Subcutaneous adipose tissue (tissue), 4 donors: ENCODE measurements around the gene MSMP. TPM values are rescaled to one million over a fixed set of nuclear protein-coding genes. Genes with fewer than 3 reads are reported as not detected.

Experiments used
- small RNA-seq: library from RNA; depleted of rRNA; stranded (forward); fragments of <200 nt; gene quantifications from one replicate; pipeline ENCODE3, GENCODE V24; 2016
- total RNA-seq, 4 donors: library from RNA; depleted of rRNA; stranded (reverse); fragments of >200 nt; gene quantifications; one replicate each; pipeline ENCODE4 v1.1.0, GENCODE V29; 2016
- TF ChIP-seq, protein P1 (sequence below): fragments of 450-650 bp; IDR thresholded peaks from one replicate; pipeline ENCODE4 v1.5.1; 2016; ENCODE audit warnings: low read depth, mild to moderate bottlenecking, control low read depth, antibody characterized with exemption, moderate library complexity

MSMP gene
- total RNA-seq, 4 donors from 2014 or later, result not detected

- TF ChIP-seq, protein P1, sequence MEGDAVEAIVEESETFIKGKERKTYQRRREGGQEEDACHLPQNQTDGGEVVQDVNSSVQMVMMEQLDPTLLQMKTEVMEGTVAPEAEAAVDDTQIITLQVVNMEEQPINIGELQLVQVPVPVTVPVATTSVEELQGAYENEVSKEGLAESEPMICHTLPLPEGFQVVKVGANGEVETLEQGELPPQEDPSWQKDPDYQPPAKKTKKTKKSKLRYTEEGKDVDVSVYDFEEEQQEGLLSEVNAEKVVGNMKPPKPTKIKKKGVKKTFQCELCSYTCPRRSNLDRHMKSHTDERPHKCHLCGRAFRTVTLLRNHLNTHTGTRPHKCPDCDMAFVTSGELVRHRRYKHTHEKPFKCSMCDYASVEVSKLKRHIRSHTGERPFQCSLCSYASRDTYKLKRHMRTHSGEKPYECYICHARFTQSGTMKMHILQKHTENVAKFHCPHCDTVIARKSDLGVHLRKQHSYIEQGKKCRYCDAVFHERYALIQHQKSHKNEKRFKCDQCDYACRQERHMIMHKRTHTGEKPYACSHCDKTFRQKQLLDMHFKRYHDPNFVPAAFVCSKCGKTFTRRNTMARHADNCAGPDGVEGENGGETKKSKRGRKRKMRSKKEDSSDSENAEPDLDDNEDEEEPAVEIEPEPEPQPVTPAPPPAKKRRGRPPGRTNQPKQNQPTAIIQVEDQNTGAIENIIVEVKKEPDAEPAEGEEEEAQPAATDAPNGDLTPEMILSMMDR, result no peak
Observed at GRCh38 chr9:35703906-35704672, 50.0 kb downstream of the MSMP start.

Small RNAs within 50 kb of the gene (small RNA-seq; reads per million reads assigned to genes)
- gene MIR6853, result 0.36 reads per million

Other genes with a start within 250 kb of the MSMP start
- 100 to 1,000 TPM in 1 of 4 donors, 10 to 100 TPM in 3; 32.3 to 132 (median 41.0) TPM for gene TESK1, start 149.0 kb downstream of the MSMP start, total RNA-seq
- gene CD72, start 135.9 kb downstream of the MSMP start, total RNA-seq, result 10 to 100 TPM in 1 of 4 donors, 1 to 10 TPM in 3; 1.1 to 37.6 (median 3.9) TPM
- 1 to 10 TPM in 3 of 4 donors, under 1 TPM in 1; 0.82 to 6.6 (median 4.2) TPM for gene SIT1, start 103.3 kb downstream of the MSMP start, total RNA-seq
- gene RMRP, start 96.3 kb downstream of the MSMP start, total RNA-seq, result over 10,000 TPM in 2 of 4 donors, 1,000 to 10,000 TPM in 2; 5,303 to 20,573 (median 11,936) TPM
- 100 to 1,000 TPM in 2 of 4 donors, 10 to 100 TPM in 2; 60.7 to 119 (median 97.2) TPM for gene CCDC107, start 96.0 kb downstream of the MSMP start, total RNA-seq
- gene ARHGEF39, start 89.1 kb downstream of the MSMP start, total RNA-seq, result 1 to 10 TPM in 1 of 4 donors, under 1 TPM in 1, not detected in 2; 0.88 to 2.2 TPM
- gene CA9, start 80.3 kb downstream of the MSMP start, total RNA-seq, result not detected
- 100 to 1,000 TPM in 2 of 4 donors, 10 to 100 TPM in 2; 86.2 to 269 (median 115) TPM for gene TPM2, start 64.4 kb downstream of the MSMP start, total RNA-seq
- 100 to 1,000 TPM; 247 to 590 (median 461) TPM for gene TLN1, start 22.1 kb downstream of the MSMP start, total RNA-seq
- 10 to 100 TPM; 33.6 to 45.4 (median 38.6) TPM for gene CREB3, start 21.6 kb downstream of the MSMP start, total RNA-seq
- 100 to 1,000 TPM in 1 of 4 donors, 10 to 100 TPM in 3; 33.7 to 107 (median 41.6) TPM for gene GBA2, start 5.0 kb downstream of the MSMP start, total RNA-seq
- gene RGP1, start 5.0 kb downstream of the MSMP start, total RNA-seq, result 10 to 100 TPM; 11.6 to 21.7 (median 13.8) TPM
- 10 to 100 TPM; 15.8 to 36.1 (median 24.3) TPM for gene NPR2, start 37.3 kb upstream of the MSMP start, total RNA-seq
- 1 to 10 TPM in 2 of 4 donors, under 1 TPM in 2; 0.33 to 1.8 (median 1.0) TPM for gene SPAG8, start 58.0 kb upstream of the MSMP start, total RNA-seq
- 10 to 100 TPM; 27.7 to 98.1 (median 40.4) TPM for gene HINT2, start 60.8 kb upstream of the MSMP start, total RNA-seq
- gene FAM221B, start 74.5 kb upstream of the MSMP start, total RNA-seq, result not detected
- gene TMEM8B, start 75.0 kb upstream of the MSMP start, total RNA-seq, result 10 to 100 TPM in 1 of 4 donors, 1 to 10 TPM in 3; 4.1 to 10.4 (median 5.4) TPM
- not detected for gene OR13J1, start 116.1 kb upstream of the MSMP start, total RNA-seq
- gene HRCT1, start 151.9 kb upstream of the MSMP start, total RNA-seq, result 10 to 100 TPM in 3 of 4 donors, 1 to 10 TPM in 1; 9.5 to 24.4 (median 16.6) TPM
- gene SPAAR, start 155.2 kb upstream of the MSMP start, total RNA-seq, result 10 to 100 TPM in 2 of 4 donors, 1 to 10 TPM in 2; 7.8 to 42.4 (median 12.8) TPM
- gene OR2S2, start 203.9 kb upstream of the MSMP start, total RNA-seq, result not detected